Karpas-422 (cell line): Measurements from ENCODE around the gene SHB. TPM values are rescaled to one million over a fixed set of nuclear protein-coding genes. Genes with fewer than 3 reads are reported as not detected.
A peak's percentile ranks its signal among the peaks of the same experiment; 100 is the strongest.

Experiments used
- DNase-seq: peaks from one replicate; pipeline ENCODE4 v3.0.0-alpha.2; 2015
- H2AFZ ChIP-seq: fragments of 200-600 bp; sonication (generic); 2 replicates; pipeline ENCODE4 v1.6.1; 2014; ENCODE audit warnings: antibody characterized with exemption, low read length, mixed read lengths
- H3K27ac ChIP-seq: fragments of 200-600 bp; sonication (generic); 2 replicates; pipeline ENCODE4 v1.5.1; 2014; ENCODE audit warnings: mild to moderate bottlenecking, low read length, moderate library complexity
- H3K27me3 ChIP-seq: fragments of 200-600 bp; sonication (generic); 2 replicates; pipeline ENCODE4 v1.6.1; 2014; ENCODE audit warnings: low read length, mixed read lengths
- H3K36me3 ChIP-seq: fragments of 200-600 bp; sonication (generic); 2 replicates; pipeline ENCODE4 v1.6.1; 2014; ENCODE audit warnings: low read length, mixed read lengths; ENCODE audit not compliant: insufficient read depth
- H3K4me1 ChIP-seq: fragments of 200-600 bp; sonication (generic); 2 replicates; pipeline ENCODE4 v1.6.1; 2014; ENCODE audit warnings: mild to moderate bottlenecking, low read length, mixed read lengths
- H3K4me2 ChIP-seq: fragments of 200-600 bp; sonication (generic); 2 replicates; pipeline ENCODE4 v1.6.1; 2014; ENCODE audit warnings: low read length, low read depth, mild to moderate bottlenecking; ENCODE audit not compliant: poor library complexity, severe bottlenecking
- H3K4me3 ChIP-seq: fragments of 200-600 bp; sonication (generic); 2 replicates; pipeline ENCODE4 v1.5.1; 2014; ENCODE audit warnings: mild to moderate bottlenecking, antibody characterized with exemption, low read length, mixed read lengths
- H3K79me2 ChIP-seq: fragments of 200-600 bp; sonication (generic); 2 replicates; pipeline ENCODE4 v1.6.1; 2014; ENCODE audit warnings: mild to moderate bottlenecking, low read length, mixed read lengths
- H3K9ac ChIP-seq: fragments of 200-600 bp; sonication (generic); 2 replicates; pipeline ENCODE4 v1.6.0; 2014; ENCODE audit warnings: low read length
- H3K9me2 ChIP-seq: fragments of 200-600 bp; sonication (generic), shearing (Covaris generic); replicated peaks from 2 replicates; pipeline ENCODE4 v1.6.0; 2014; ENCODE audit warnings: mild to moderate bottlenecking, low read length, moderate library complexity; ENCODE audit not compliant: insufficient read depth
- H3K9me3 ChIP-seq: fragments of 300-700, 200-600 bp; sonication (generic); 2 replicates; pipeline ENCODE4 v1.6.1; 2014; ENCODE audit warnings: low read length, mixed read lengths
- H4K20me1 ChIP-seq: fragments of 200-600 bp; sonication (generic); 2 replicates; pipeline ENCODE4 v1.6.1; 2014; ENCODE audit warnings: mild to moderate bottlenecking, antibody characterized with exemption, low read length, low read depth; ENCODE audit not compliant: insufficient read depth
- total RNA-seq: library from RNA; depleted of rRNA; stranded (reverse); fragments of >200 nt; shearing (Covaris generic); gene quantifications from 2 replicates; pipeline ENCODE4 v1.2.3, GENCODE V29; 2014; ENCODE audit warnings: low replicate concordance

The SHB gene
- total RNA-seq, 1 experiment from 2014 or later: 27.1 TPM

DNA sequence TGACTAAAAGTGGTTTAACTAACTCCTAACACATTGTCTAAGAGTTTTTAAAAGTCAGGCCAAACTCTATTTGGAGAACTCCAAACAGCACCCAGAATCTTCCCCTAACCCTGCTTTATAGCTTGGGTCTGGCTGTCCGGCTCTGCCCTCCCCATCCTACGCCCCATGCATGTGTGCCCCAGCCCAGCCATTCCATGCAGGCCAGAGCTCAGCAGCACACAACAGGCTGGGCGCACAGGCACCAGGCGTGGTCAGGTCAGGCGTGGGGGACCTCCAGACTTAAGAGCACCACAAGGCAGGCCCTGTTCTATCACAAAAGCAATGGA is 31.1 kb downstream of the SHB start:
- no peak for DNase-seq
- Histone ChIP-seq H3K4me1 (peaks cover 100% of the 10 kb centered on the region), H3K4me2 (peak overlapping the region; percentile 70), H3K9me3 (no peaks in the 10 kb centered on the region), H3K9me2 (no peaks in the 10 kb centered on the region), H3K4me3 (peak overlapping the region; percentile 50), H3K36me3 (no peaks in the 10 kb centered on the region), H3K27me3 (no peaks in the 10 kb centered on the region), H2AFZ (no peak overlapping the region), H3K79me2 (peaks cover 90% of the 10 kb centered on the region), H4K20me1 (no peaks in the 10 kb centered on the region), H3K27ac (peak overlapping the region; percentile 90), H3K9ac (peak overlapping the region; percentile 73)

DNA sequence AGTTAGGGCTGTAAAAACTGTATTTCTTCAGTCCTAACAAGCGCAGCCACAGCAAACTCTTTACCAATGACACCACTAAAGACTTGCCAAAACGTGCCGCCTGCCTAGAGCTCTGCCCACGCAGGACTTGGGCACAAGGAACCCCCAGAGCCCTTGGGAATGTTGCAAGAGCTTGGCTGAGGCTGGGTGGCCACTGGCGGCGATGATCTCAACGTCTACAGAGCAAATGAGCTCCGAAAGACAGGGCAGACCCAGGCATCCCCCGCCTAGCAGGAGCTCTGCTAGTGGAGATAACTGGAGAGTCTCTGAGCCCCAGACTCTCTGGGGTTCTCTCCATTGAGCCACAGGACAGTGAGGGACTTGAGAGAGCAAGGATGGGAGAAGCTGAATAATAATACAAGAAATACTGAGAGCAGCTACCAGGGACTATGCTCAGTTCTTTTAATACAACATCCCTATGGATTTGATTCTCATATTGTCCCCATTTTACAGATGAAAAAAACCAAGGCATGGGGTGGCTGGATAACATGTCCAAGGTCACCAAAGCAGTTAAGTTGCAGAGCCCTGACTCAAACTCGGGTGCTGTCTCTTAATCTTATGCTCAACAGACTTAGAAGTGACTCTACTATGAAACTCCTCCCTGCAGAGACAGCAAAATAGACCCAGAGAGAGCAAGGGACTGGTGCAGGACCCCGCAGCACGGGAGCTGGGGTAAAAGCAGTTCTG is 32.5 kb downstream of the SHB start:
- Histone ChIP-seq H2AFZ (no peak overlapping the region), H4K20me1 (no peaks in the 10 kb centered on the region), H3K4me3 (no peak overlapping the region), H3K9me3 (no peaks in the 10 kb centered on the region), H3K36me3 (no peaks in the 10 kb centered on the region), H3K27ac (peak overlapping the region; percentile 90), H3K27me3 (no peaks in the 10 kb centered on the region), H3K4me1 (peaks cover 100% of the 10 kb centered on the region), H3K4me2 (peak overlapping the region; percentile 70), H3K79me2 (peaks cover 92% of the 10 kb centered on the region), H3K9me2 (no peaks in the 10 kb centered on the region), H3K9ac (peak overlapping the region; percentile 73)
- DNase-seq: no peak

DNA sequence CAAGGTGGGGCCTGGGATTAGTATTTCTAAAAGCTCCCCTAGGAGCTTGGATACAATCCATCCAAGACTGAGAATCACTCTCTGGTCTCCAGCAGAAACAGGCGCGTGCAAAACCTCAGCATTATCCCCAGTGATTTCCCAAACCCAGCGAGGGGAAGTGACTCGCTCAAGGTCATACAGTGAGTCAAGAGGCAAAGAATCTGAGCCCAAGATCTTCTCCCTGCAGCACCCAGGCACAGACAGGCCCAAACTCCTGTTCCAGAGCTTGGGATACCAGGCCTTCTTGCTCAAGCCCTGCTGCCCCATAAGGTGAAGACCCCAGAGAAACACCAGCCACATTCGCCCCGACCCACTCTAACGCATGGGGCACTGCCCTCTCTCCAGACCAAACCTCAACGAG is 33.2 kb downstream of the SHB start:
- peaks cover 93% of the 10 kb centered on the region for H3K79me2 ChIP-seq
- no peak for DNase-seq

DNA sequence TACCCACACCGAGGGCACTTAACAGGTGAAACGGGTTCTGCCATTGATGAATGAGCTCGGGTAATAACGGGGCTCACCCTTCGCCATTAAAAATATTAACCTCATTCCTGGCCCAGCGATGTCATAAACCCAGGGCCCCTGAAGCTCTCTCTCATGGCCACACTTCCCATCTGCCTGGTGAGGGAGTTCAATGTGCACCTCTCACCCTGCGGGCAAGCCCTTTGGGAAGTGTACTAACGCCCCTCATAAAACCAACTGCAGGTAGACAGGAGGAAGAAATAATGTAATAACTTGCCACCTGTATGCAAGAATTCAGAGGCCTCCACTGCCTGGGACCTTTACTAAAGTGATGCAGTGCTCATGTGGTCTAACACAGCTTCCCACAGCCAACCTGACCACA is 35.1 kb downstream of the SHB start:
- Histone ChIP-seq H3K27ac (peak overlapping the region; percentile 90), H4K20me1 (no peaks in the 10 kb centered on the region), H3K36me3 (no peaks in the 10 kb centered on the region), H2AFZ (no peak overlapping the region), H3K9me3 (no peaks in the 10 kb centered on the region), H3K27me3 (no peaks in the 10 kb centered on the region), H3K4me2 (no peak overlapping the region), H3K4me3 (no peak overlapping the region), H3K9ac (no peak overlapping the region), H3K9me2 (no peaks in the 10 kb centered on the region), H3K4me1 (peaks cover 100% of the 10 kb centered on the region), H3K79me2 (peaks cover 97% of the 10 kb centered on the region)
- DNase-seq: no peak

More for the DNA sequence above, 33.2 kb downstream of the SHB start:
- Histone ChIP-seq H3K4me3 (no peak overlapping the region), H4K20me1 (no peaks in the 10 kb centered on the region), H3K36me3 (no peaks in the 10 kb centered on the region), H3K9me3 (no peaks in the 10 kb centered on the region), H3K9me2 (no peaks in the 10 kb centered on the region), H3K9ac (peak overlapping the region; percentile 73), H3K4me2 (peak overlapping the region; percentile 70), H3K27me3 (no peaks in the 10 kb centered on the region), H3K4me1 (peaks cover 100% of the 10 kb centered on the region), H2AFZ (no peak overlapping the region), H3K27ac (peak overlapping the region; percentile 90)

DNA sequence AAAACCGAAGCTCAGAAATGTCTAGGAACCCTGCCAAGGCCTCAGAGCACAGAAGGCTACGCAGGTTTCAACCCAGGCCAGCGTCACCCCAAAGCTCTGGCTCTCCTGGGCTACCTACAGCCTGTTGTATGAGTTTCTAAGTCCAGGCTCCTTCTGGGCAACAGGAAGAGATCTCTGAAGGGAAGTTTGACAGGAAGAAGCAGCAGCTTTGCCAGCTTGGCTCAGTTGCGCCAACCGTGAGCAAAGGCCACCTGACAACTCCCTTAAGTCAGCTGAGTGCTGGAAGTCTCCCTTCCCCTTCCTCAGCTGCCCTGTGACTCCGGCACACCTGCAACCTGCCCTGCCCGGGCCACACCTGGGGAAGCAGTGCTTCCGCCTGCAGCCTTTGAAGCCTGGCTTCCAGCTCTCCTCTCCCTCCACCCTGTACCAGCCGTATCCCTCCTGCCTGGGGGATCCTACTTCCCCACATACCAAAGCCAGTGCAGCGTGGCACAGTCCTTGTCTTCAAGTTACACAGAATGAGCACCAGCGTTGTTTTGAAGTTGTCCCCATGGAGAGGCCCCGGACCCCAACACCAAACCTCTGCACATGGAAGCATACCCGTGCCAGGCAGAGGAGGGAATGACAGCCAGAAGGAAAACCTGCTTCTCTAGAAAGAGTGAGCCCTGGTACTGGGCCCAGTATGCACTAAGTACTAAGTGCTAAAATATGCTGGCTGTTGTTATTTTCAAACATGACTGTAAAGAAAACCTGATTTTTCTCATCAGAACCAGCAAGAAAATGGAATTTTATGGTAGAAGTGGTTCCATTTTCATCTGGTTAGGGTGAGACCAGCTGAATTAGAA is 36.5 kb downstream of the SHB start:
- no peak overlapping the region for H3K4me2 ChIP-seq
- H3K9me2 ChIP-seq: no peaks in the 10 kb centered on the region
- peak; percentile 40 for DNase-seq
- no peaks in the 10 kb centered on the region for H3K9me3 ChIP-seq
- no peak overlapping the region; the same call in 1 of the 2 replicates for H3K9ac ChIP-seq
- H3K4me3 ChIP-seq: no peak overlapping the region
- H3K79me2 ChIP-seq: peaks cover 100% of the 10 kb centered on the region
- no peaks in the 10 kb centered on the region for H3K36me3 ChIP-seq
- H2AFZ ChIP-seq: no peak overlapping the region
- peaks cover 100% of the 10 kb centered on the region for H3K4me1 ChIP-seq
- H3K27ac ChIP-seq: peak overlapping the region; percentile 90
- no peaks in the 10 kb centered on the region for H3K27me3 ChIP-seq
- H4K20me1 ChIP-seq: no peaks in the 10 kb centered on the region

DNA sequence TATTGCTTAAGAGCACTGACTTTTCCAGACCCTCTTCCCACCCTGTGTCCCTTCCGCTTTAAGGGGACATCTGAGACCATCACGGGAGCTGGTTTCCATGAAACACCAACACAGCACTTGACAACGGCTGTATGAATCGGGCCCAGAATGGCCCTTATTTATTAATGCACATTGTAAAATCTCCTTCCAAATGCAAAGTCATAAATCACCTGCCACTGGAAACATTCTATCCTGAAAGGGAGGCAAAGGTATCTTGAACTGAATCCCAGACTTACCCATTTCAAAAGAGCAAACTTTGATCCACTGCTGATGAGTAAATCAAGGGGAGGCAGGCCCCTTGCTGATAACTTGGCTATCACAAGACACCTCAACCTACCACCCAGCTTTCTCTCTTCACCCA is 37.4 kb downstream of the SHB start:
- Histone ChIP-seq H3K27me3 (no peaks in the 10 kb centered on the region), H3K4me2 (no peak overlapping the region)

DNA sequence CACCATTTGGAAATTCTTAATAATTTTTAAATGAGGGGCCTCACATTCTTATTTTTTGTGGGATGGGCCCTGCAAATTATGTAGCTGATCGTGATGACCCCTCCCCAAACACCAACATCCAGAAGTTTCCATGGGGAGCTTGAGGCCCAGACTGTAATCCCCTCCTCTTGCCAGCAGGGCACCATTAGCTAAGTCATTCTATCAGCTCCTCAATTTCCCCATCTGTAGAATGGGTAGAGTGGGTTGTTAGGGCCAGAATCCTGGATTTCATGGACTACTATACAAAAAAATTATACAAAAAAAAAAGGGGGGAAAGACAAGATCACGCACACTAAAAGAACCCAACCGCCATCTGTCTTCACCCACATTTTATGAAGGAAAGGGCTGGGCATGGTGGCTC is 38.4 kb downstream of the SHB start:
- H3K27me3 ChIP-seq: no peaks in the 10 kb centered on the region

More for the DNA sequence above, 37.4 kb downstream of the SHB start:
- no peak overlapping the region for H2AFZ ChIP-seq
- no peak overlapping the region for H3K9ac ChIP-seq
- no peaks in the 10 kb centered on the region for H4K20me1 ChIP-seq
- H3K4me3 ChIP-seq: no peak overlapping the region
- DNase-seq: no peak
- peaks cover 99% of the 10 kb centered on the region for H3K79me2 ChIP-seq
- no peaks in the 10 kb centered on the region for H3K36me3 ChIP-seq
- H3K9me3 ChIP-seq: no peaks in the 10 kb centered on the region
- H3K9me2 ChIP-seq: no peaks in the 10 kb centered on the region
- H3K27ac ChIP-seq: peak overlapping the region; percentile 90
- H3K4me1 ChIP-seq: peaks cover 100% of the 10 kb centered on the region

DNA sequence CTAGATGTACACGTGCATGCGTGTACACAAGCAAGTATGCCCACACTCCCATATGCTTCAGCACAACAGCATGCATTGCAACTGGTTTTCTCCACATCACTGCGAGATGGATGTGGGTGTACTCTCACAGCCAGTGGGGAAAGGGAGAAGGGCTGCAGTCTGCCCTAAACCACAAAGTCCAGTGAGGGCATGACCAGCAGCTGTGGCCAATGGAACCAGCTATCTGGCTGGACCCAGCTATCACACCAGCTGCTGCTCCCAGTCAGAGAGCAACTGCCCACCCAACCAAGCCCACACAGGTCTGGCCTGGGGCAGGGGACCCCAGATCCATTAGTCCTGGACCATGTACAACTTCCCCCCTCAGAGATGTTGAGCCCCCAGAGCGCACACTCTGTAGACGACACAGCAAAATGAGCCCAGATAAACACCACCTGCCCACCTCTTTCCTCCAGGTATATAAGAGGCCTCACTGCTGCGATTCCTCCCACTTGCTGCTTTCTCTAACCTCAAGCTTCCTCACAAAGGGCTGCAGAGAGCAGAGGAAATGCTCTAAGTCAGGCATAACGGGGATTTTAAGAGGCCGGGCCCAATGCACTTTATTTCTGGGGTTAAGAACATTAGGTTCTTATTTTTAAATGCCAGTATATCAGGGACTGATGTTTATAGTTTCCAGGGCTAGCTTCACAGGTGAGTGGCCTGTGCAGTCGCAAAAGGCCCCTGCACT is 39.0 kb downstream of the SHB start:
- Histone ChIP-seq H3K9me2 (no peaks in the 10 kb centered on the region), H3K9me3 (no peaks in the 10 kb centered on the region), H3K36me3 (no peaks in the 10 kb centered on the region), H3K9ac (peak overlapping the region; percentile 29), H3K79me2 (peaks cover 93% of the 10 kb centered on the region), H3K4me1 (peaks cover 100% of the 10 kb centered on the region), H3K4me2 (peak overlapping the region; percentile 45), H3K27me3 (no peaks in the 10 kb centered on the region), H3K4me3 (no peak overlapping the region), H2AFZ (no peak overlapping the region), H3K27ac (peak overlapping the region; percentile 99), H4K20me1 (no peaks in the 10 kb centered on the region)
- DNase-seq: peak; percentile 78

More for the DNA sequence above, 38.4 kb downstream of the SHB start:
- H2AFZ ChIP-seq: no peak overlapping the region
- H3K9me3 ChIP-seq: no peaks in the 10 kb centered on the region
- no peaks in the 10 kb centered on the region for H3K36me3 ChIP-seq
- H4K20me1 ChIP-seq: no peaks in the 10 kb centered on the region
- peak overlapping the region; percentile 45 for H3K4me2 ChIP-seq
- H3K9me2 ChIP-seq: no peaks in the 10 kb centered on the region
- 0 out of 2 replicates have a peak overlapping the region, but pooled peaks have one; percentile 29 for H3K9ac ChIP-seq
- H3K4me1 ChIP-seq: peaks cover 100% of the 10 kb centered on the region
- no peak overlapping the region for H3K4me3 ChIP-seq
- H3K27ac ChIP-seq: peak overlapping the region; percentile 99
- DNase-seq: no peak
- peaks cover 93% of the 10 kb centered on the region for H3K79me2 ChIP-seq
